A204.1 (cell line): Measurements from ENCODE around the gene KLHL26.
"Not testable (repeated sequence)": the region's sequence is repeated elsewhere in the genome, so short reads cannot be mapped to it uniquely, and the experiment has no call there.

Source experiments
- FAIRE-seq: peaks from 2 replicates; lab custom pipeline; 2012; peaks lifted over from hg19 to GRCh38; lab: Jason Lieb, UNC

Gene KLHL26

GRCh38 chr19:18636969-18637629, at the start of gene KLHL26:
KLHL26 (plus strand) TSS chr19:18637028; CDS start chr19:18637055, 27 bp downstream.
- FAIRE-seq = no peak

- no peak for FAIRE-seq
Measured at GRCh38 chr19:18587561-18587960, 49.3 kb upstream of the KLHL26 start.

GRCh38 chr19:18587962-18588610, 48.7 kb upstream of the KLHL26 start:
- FAIRE-seq = no peak

DNA sequence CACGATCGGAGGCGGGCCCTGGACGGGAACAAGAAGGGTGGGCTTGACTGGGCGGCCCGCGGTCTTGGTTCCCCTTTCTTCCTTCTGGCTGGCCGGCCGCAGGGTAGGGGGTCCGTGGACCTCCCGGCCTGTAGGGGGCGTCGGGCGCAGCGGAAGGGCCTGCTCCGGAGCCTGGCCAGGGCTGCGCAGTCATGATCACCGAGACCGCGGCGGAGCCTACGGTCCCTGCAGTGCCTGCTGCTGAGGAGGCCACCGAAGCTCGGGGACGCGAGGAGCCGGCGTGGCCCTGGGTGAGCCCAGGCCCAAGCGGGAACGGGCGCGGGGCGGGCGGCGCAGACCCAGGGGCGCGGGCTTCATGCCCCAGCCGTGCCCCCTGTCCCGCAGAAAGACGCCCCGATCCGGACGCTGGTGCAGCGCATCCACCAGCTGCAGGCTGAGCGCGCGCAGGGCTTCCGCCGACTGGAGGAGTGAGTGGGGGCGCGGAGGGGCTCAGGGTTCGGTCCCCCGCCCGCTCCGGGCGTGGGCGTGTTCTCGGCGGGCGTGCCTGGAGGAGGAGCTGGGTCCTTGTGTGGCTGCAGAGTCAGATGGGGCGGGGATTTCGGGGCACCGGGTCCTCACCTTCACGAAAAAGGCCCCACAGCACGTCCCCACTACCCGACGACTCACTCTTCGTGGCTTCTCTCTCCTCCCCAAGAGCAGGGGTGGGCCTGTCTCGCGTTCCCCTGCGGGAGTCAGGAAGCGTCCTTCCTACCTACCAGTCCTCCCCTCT, 48.0 kb upstream of the KLHL26 start, which contains the start of gene REX1BD:
Gene REX1BD, plus strand, starts transcription at position 188 of the 769 bp plus-strand sequence. Its CDS starts 4 bp downstream, at position 192.
- FAIRE-seq = no peak

DNA sequence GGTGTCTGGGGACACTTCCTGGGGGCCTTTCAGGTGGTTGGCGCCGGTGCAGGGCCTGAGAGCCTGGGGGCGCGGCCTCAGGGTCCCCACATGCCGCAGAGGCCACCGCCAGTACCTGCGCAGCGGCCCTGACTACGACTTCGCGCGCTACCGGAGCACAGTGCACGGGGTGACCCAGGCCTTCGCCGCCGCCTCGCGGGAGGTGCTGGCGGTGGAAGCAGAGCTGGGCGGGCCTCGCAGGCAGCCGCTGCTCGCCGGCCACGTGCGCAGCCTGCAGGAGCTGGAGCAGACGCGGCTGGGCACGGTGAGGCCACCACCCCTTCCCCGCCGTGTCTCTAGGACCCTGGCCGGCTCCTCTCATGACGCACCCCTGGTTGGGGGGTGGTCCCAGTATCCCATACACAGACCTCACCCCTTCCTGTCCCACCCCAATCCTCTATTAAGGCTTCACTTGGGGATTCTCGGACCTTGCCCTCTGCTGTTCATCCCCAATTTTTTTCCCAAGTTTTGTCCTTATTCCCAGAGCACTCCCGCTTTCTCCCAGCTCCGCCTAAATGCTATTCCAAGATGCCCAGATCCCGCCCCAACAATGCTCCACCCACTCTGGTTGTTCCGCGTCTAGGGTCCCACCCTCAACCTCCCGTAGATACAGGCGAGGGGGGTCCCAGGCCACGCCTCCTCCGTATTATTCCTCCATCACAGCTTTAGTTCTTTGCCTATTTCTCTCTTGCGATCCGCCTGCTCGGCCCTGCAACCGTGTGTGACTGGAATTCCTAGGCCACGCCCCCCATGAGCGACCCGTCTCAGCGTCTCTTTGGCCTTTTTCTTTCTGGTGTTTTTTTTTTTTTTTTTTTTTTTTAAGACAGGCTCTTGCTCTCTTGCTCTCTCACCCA, 47.2 kb upstream of the KLHL26 start:
- FAIRE-seq = peak; percentile 92

GRCh38 chr19:18590273-18591272, 46.3 kb upstream of the KLHL26 start:
- peak; percentile 92 for FAIRE-seq

DNA sequence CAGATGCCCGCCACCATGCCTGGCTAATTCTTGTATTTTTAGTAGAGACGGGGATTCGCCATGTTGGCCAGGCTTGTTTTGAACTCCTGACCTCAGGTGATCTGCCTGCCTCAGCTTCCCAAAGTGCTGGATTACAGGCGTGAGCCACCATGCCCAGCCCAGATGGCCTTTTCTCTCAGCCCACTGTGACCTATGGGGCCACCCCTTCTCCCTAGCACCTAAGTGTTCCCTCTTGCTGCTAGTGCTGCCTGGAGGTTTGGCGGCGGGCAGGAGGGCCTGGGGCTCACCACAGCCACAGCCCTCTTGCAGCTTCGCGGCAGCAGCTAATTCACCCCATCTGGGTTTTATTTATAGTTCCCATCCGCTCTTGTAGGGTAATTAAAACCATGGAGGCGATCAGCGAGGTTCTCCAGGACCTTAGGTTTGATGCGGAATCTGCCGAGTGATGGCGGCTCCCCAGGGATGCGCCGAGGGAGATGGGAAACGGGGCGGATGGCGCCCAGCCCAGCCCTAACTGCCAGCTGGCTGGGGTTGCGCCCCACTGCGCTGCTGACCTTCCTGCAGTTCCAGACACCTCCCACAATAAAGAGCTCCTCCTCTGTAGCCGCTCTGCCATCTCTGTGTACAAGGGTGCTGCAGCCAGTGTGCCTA, 45.0 kb upstream of the KLHL26 start:
- FAIRE-seq = no peak

DNA sequence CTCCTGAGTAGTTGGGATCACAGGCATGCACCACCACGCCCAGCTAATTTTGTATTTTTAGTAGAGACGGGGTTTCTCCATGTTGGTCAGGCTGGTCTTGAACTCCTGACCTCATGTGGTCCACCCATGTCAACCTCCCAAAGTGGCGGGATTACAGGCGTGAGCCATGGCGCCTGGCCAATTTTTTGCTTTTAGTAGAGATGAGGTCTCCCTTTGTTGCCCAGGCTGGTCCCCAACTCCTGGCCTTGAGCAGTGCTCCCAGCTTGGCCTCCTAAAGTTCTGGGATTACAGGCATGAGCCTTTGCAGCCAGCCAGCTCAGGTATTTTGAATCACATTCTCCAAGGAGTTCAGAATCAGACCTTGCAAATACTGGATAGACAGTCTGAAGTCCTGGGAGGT, 44.1 kb upstream of the KLHL26 start:
- not testable (repeated sequence) for FAIRE-seq

DNA sequence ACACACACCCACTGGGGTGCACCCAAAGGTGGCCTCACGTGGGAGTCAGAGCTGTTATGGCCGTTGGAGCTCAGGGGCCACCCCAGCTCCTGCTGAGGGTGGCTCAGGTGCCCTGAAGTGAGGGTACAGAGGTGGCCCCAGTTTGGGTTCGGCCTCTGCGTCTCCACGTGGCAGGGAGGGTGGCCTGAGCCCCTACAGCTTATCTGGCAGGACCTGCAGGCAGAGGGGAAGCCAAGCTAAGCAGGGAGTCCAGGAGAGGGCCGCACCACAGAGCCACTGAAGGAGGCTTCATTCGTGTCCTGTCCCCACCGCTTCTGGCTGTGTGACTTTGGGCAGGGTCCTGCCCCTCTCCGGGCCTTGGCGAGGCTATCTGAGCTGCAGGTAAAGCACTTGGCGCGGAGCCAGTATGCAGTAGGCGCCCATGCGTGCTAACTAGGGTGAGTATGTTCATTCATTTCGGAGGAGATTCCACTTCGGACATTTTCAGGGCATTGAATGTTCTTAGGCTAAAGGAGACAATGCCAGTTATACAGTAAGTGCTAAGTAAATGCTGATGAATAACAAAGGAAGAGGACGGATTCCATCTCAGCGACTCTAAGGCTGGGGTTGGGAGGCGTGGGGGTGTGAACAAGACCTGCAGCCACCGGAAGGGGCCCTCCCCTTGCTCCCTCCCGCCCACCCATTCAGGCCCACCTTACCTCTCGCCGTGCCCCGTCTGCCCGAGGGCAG, 43.3 kb upstream of the KLHL26 start:
- FAIRE-seq = no peak

- no peak for FAIRE-seq
Measured at GRCh38 chr19:18594096-18594823, 42.6 kb upstream of the KLHL26 start.

DNA sequence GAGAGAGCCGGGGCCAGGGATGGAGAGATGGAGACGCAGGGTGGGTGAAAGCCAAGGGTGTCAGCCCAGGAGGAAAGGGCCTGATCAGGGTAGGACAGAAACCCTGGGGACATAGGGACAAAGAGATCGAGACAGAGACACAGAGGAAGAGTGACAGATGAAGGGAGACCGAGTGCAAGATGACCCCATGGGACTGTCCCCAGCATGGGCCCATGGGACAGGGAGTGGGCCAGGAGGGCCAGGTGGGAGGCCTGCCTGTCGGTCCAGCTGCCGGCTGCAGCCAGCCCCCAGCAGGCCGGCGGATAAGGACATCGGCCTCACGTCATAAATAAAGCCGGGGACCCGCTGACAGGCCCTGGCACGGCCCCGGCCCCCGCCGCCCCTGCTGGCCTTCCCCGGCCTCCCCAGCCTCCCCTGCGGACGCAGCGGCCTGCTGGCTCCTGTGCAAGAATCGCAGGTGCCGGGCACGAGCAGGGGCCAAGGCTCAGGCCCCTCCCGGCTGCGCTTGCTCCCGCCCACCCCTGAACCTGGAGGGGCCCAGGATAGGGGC, 41.9 kb upstream of the KLHL26 start:
- FAIRE-seq = no peak

- no peak for FAIRE-seq
Measured at GRCh38 chr19:18595475-18595874, 41.4 kb upstream of the KLHL26 start.

DNA sequence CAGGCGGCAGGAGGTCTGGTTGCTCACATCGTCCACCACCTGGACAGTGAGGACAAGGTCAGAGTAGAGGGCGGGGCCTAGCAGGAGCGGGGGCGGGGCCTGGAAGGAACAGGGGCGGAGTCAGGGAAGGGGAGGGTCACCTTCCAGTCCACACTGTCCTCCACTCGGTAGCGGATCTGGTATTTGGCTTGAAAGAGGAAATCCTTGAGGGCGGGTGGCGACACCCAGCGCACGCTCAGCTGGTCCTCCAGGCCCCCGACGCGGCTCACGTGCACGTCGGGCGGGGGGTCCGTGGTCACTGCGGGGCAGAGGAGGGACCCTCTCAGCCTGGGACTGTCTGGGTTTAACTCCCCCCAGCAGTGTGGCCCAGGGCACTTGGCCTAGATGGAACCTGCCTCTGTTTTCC, 40.1 kb upstream of the KLHL26 start:
- no peak for FAIRE-seq

- no peak for FAIRE-seq
Measured at GRCh38 chr19:18597809-18598660, 38.8 kb upstream of the KLHL26 start.

- no peak for FAIRE-seq
Measured at GRCh38 chr19:18599485-18599884, 37.3 kb upstream of the KLHL26 start.

DNA sequence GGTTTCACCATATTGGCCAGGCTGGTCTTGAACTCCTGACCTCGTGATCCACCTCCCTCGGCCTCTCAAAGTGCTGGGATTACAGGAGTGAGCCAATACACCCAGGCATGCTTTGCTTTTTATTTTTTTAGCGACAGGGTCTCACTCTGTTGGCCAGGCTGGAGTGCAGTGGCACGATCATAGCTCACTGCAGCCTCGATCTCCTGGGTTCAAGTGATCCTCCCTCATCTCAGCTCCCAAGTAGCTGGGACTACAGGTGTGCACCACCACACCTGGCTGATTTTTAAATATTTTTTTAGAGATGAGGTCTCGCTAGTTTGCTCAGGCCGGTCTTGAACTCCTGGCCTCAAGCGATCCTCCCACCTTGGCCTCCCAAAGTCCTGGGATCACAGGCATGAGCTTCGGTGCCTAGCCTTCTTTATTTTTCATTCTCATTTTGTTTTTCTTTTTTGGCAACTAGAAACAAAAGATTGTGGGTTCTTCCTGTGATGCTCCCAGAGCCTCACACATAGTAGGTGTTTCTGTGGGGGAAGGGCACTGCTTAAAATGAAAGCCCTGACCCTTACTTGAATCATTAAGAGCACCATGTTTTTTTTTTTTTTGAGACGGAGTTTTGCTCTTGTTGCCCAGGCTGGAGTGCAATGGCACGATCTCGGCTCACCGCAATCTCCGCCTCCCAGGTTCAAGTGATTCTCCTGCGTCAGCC, 36.0 kb upstream of the KLHL26 start:
- not testable (repeated sequence) for FAIRE-seq

- no peak for FAIRE-seq
Measured at GRCh38 chr19:18601875-18602274, 35.0 kb upstream of the KLHL26 start.
